ENCODE results near the gene SRPK1. TPM values are rescaled to one million over a fixed set of nuclear protein-coding genes. Genes with fewer than 3 reads are reported as not detected.

The SRPK1 gene
- total RNA-seq, 2 experiments from 2014 or later = 88.2 to 101 TPM

GRCh38 chr6:35859367-35859766, 61.5 kb downstream of the SRPK1 start:
- H3K9me3 Mint-ChIP-seq (ENCODE audit: low read depth) = no peaks in the 10 kb centered on the region
- H3K36me3 Mint-ChIP-seq = peaks cover 68% of the 10 kb centered on the region
- DNase-seq = no peak
- no peak overlapping the region for H3K27ac Mint-ChIP-seq
- H3K27me3 Mint-ChIP-seq = no peaks in the 10 kb centered on the region
- peaks cover 5% of the 10 kb centered on the region for H3K4me1 Mint-ChIP-seq
- H3K4me3 Mint-ChIP-seq = no peak overlapping the region
- ATAC-seq = no peak
- CTCF ChIA-PET = no interaction called here

GRCh38 chr6:35857853-35858252, 63.0 kb downstream of the SRPK1 start:
- H3K36me3 Mint-ChIP-seq = peaks cover 69% of the 10 kb centered on the region
- ATAC-seq (no peak), DNase-seq (no peak)
- H3K27ac Mint-ChIP-seq = no peak overlapping the region
- CTCF ChIA-PET = no interaction called here
- peaks cover 3% of the 10 kb centered on the region for H3K4me1 Mint-ChIP-seq
- H3K4me3 Mint-ChIP-seq = no peak overlapping the region
- H3K9me3 Mint-ChIP-seq (ENCODE audit: low read depth) = no peaks in the 10 kb centered on the region
- no peaks in the 10 kb centered on the region for H3K27me3 Mint-ChIP-seq

GRCh38 chr6:35856250-35856649, 64.6 kb downstream of the SRPK1 start:
- no peak overlapping the region for H3K4me3 Mint-ChIP-seq
- peaks cover 74% of the 10 kb centered on the region for H3K36me3 Mint-ChIP-seq
- H3K9me3 Mint-ChIP-seq (ENCODE audit: low read depth) = no peaks in the 10 kb centered on the region
- no peaks in the 10 kb centered on the region for H3K4me1 Mint-ChIP-seq
- no peak for DNase-seq
- CTCF ChIA-PET = no interaction called here
- H3K27ac Mint-ChIP-seq = no peak overlapping the region
- no peak for ATAC-seq
- no peaks in the 10 kb centered on the region for H3K27me3 Mint-ChIP-seq

GRCh38 chr6:35852994-35853393, 67.9 kb downstream of the SRPK1 start:
- Mint-ChIP-seq H3K36me3 (peaks cover 76% of the 10 kb centered on the region), H3K4me3 (no peak overlapping the region), H3K27ac (no peak overlapping the region), H3K4me1 (no peaks in the 10 kb centered on the region), H3K27me3 (no peaks in the 10 kb centered on the region), H3K9me3 (ENCODE audit: low read depth) (no peaks in the 10 kb centered on the region)
- CTCF ChIA-PET = interaction anchor here (1.0 kb wide), 1 partner anchor 8 kb away, joined by 3 read pairs; no protein-coding TSS in a partner anchor
- DNase-seq (no peak), ATAC-seq (no peak)

GRCh38 chr6:35850208-35850607, 70.7 kb downstream of the SRPK1 start:
- Mint-ChIP-seq H3K4me1 (no peaks in the 10 kb centered on the region), H3K36me3 (peaks cover 76% of the 10 kb centered on the region), H3K27ac (no peak overlapping the region), H3K27me3 (no peaks in the 10 kb centered on the region), H3K4me3 (no peak overlapping the region), H3K9me3 (ENCODE audit: low read depth) (no peaks in the 10 kb centered on the region)
- DNase-seq = no peak
- ATAC-seq = no peak
- CTCF ChIA-PET = interaction anchor here (2.5 kb wide), 1 partner anchor 13 kb away, joined by 6 read pairs; no protein-coding TSS in a partner anchor

GRCh38 chr6:35844290-35844689, 76.6 kb downstream of the SRPK1 start:
- Mint-ChIP-seq H3K9me3 (ENCODE audit: low read depth) (no peaks in the 10 kb centered on the region), H3K4me3 (no peak overlapping the region)
- ATAC-seq = no peak

GRCh38 chr6:35842381-35842780, 78.5 kb downstream of the SRPK1 start:
- H3K36me3 Mint-ChIP-seq = peaks cover 46% of the 10 kb centered on the region

More at GRCh38 chr6:35844290-35844689, 76.6 kb downstream of the SRPK1 start:
- Mint-ChIP-seq H3K36me3 (peaks cover 55% of the 10 kb centered on the region), H3K27ac (no peak overlapping the region), H3K27me3 (no peaks in the 10 kb centered on the region), H3K4me1 (no peaks in the 10 kb centered on the region)
- DNase-seq = no peak
- CTCF ChIA-PET = interaction anchor here (0.7 kb wide), 1 partner anchor 1042 kb away, joined by 3 read pairs; no protein-coding TSS in a partner anchor

GRCh38 chr6:35839019-35839418, 81.9 kb downstream of the SRPK1 start:
- H3K4me1 Mint-ChIP-seq = no peaks in the 10 kb centered on the region
- no peak for ATAC-seq
- H3K9me3 Mint-ChIP-seq (ENCODE audit: low read depth) = no peaks in the 10 kb centered on the region
- CTCF ChIA-PET = interaction anchor here (0.6 kb wide), 1 partner anchor 310 kb away, joined by 3 read pairs; no protein-coding TSS in a partner anchor
- H3K27me3 Mint-ChIP-seq = no peaks in the 10 kb centered on the region
- no peak overlapping the region for H3K27ac Mint-ChIP-seq
- no peak overlapping the region for H3K4me3 Mint-ChIP-seq
- DNase-seq = no peak
- H3K36me3 Mint-ChIP-seq = peaks cover 45% of the 10 kb centered on the region

More at GRCh38 chr6:35842381-35842780, 78.5 kb downstream of the SRPK1 start:
- no peak for ATAC-seq
- Mint-ChIP-seq H3K27ac (no peak overlapping the region), H3K4me3 (no peak overlapping the region), H3K27me3 (no peaks in the 10 kb centered on the region), H3K4me1 (no peaks in the 10 kb centered on the region), H3K9me3 (ENCODE audit: low read depth) (no peaks in the 10 kb centered on the region)
- DNase-seq = no peak
- CTCF ChIA-PET = no interaction called here

- CTCF ChIA-PET = no interaction called here
- H3K27me3 Mint-ChIP-seq = no peaks in the 10 kb centered on the region
- H3K4me1 Mint-ChIP-seq = no peaks in the 10 kb centered on the region
- DNase-seq (no peak), ATAC-seq (no peak)
- H3K27ac Mint-ChIP-seq = no peak overlapping the region
- no peak overlapping the region for H3K4me3 Mint-ChIP-seq
- peaks cover 36% of the 10 kb centered on the region for H3K36me3 Mint-ChIP-seq
- no peaks in the 10 kb centered on the region for H3K9me3 Mint-ChIP-seq (ENCODE audit: low read depth)
Observed at GRCh38 chr6:35833536-35833935, 87.4 kb downstream of the SRPK1 start.

GRCh38 chr6:35831257-35832007, 89.5 kb downstream of the SRPK1 start:
- no peak for DNase-seq
- ATAC-seq = no peak
- no peak overlapping the region for H3K4me3 Mint-ChIP-seq
- CTCF ChIA-PET = no interaction called here
- H3K36me3 Mint-ChIP-seq = peaks cover 26% of the 10 kb centered on the region
- H3K27ac Mint-ChIP-seq = no peak overlapping the region
- H3K27me3 Mint-ChIP-seq = no peaks in the 10 kb centered on the region
- H3K9me3 Mint-ChIP-seq (ENCODE audit: low read depth) = no peaks in the 10 kb centered on the region
- no peaks in the 10 kb centered on the region for H3K4me1 Mint-ChIP-seq

- H3K27ac Mint-ChIP-seq = no peak overlapping the region
- CTCF ChIA-PET = interaction anchor here (0.7 kb wide), 2 partner anchors 125 to 187 kb away, joined by 3 to 4 read pairs; no protein-coding TSS in a partner anchor
- peaks cover 14% of the 10 kb centered on the region for H3K36me3 Mint-ChIP-seq
- no peaks in the 10 kb centered on the region for H3K9me3 Mint-ChIP-seq (ENCODE audit: low read depth)
- H3K4me1 Mint-ChIP-seq = no peaks in the 10 kb centered on the region
- no peaks in the 10 kb centered on the region for H3K27me3 Mint-ChIP-seq
- no peak overlapping the region for H3K4me3 Mint-ChIP-seq
- DNase-seq (no peak), ATAC-seq (no peak)
Observed at GRCh38 chr6:35829306-35829705, 91.6 kb downstream of the SRPK1 start.

GRCh38 chr6:35824552-35825192, 96.2 kb downstream of the SRPK1 start:
- Mint-ChIP-seq H3K27ac (no peak overlapping the region), H3K36me3 (no peaks in the 10 kb centered on the region), H3K4me1 (no peaks in the 10 kb centered on the region), H3K9me3 (ENCODE audit: low read depth) (no peaks in the 10 kb centered on the region), H3K4me3 (no peak overlapping the region), H3K27me3 (no peaks in the 10 kb centered on the region)
- CTCF ChIA-PET = interaction anchor here (0.8 kb wide), 1 partner anchor 28 kb away, joined by 3 read pairs; no protein-coding TSS in a partner anchor
- DNase-seq (no peak), ATAC-seq (no peak)

- Mint-ChIP-seq H3K27me3 (peaks cover 4% of the 10 kb centered on the region), H3K36me3 (no peaks in the 10 kb centered on the region), H3K27ac (no peak overlapping the region), H3K4me3 (no peak overlapping the region), H3K4me1 (no peaks in the 10 kb centered on the region), H3K9me3 (ENCODE audit: low read depth) (no peaks in the 10 kb centered on the region)
- ATAC-seq (no peak), DNase-seq (no peak)
- CTCF ChIA-PET = no interaction called here
Observed at GRCh38 chr6:35823601-35824000, 97.3 kb downstream of the SRPK1 start.

GRCh38 chr6:35817515-35817914, 103.4 kb downstream of the SRPK1 start:
- H3K9me3 Mint-ChIP-seq (ENCODE audit: low read depth) = no peaks in the 10 kb centered on the region
- no peaks in the 10 kb centered on the region for H3K4me1 Mint-ChIP-seq
- H3K4me3 Mint-ChIP-seq = no peak overlapping the region
- peaks cover 4% of the 10 kb centered on the region for H3K27me3 Mint-ChIP-seq
- DNase-seq (no peak), ATAC-seq (no peak)
- H3K27ac Mint-ChIP-seq = no peak overlapping the region
- peaks cover 2% of the 10 kb centered on the region for H3K36me3 Mint-ChIP-seq
- CTCF ChIA-PET = no interaction called here
